AG10803 (cell line): ENCODE data around the gene SMYD4.
"Not testable (repeated sequence)": the region's sequence is repeated elsewhere in the genome, so short reads cannot be mapped to it uniquely, and the experiment has no call there.

Experiments used
- DNase-seq: peaks from one replicate; pipeline ENCODE4 v3.0.0; 2010; ENCODE audit warnings: low read depth
- H3K4me3 ChIP-seq: 2 replicates; pipeline ENCODE4 v1.5.1; 2011; ENCODE audit warnings: mild to moderate bottlenecking, low read length, control low read depth
- CTCF ChIP-seq: conservative IDR thresholded peaks from 2 replicates; pipeline ENCODE4 v1.5.1; 2011; ENCODE audit warnings: mild to moderate bottlenecking, low read length, control low read depth, inconsistent platforms

SMYD4 gene

GRCh38 chr17:1803280-1803679 is 26.4 kb downstream of the SMYD4 start:
- no peak for DNase-seq
- no peak for TF ChIP-seq CTCF
- no peak overlapping the region for H3K4me3 ChIP-seq

GRCh38 chr17:1802429-1802828 is 27.3 kb downstream of the SMYD4 start:
- DNase-seq, result no peak
- no peak for TF ChIP-seq CTCF
- H3K4me3 ChIP-seq, result no peak overlapping the region

- no peak for DNase-seq
- TF ChIP-seq CTCF, result no peak
- H3K4me3 ChIP-seq, result no peak overlapping the region
Measured at GRCh38 chr17:1800712-1801111, 29.0 kb downstream of the SMYD4 start.

- DNase-seq, result no peak
- no peak for TF ChIP-seq CTCF
- H3K4me3 ChIP-seq, result no peak overlapping the region
Measured at GRCh38 chr17:1800240-1800639, 29.5 kb downstream of the SMYD4 start.

GRCh38 chr17:1797846-1798245 is 31.9 kb downstream of the SMYD4 start:
- not testable (repeated sequence) for H3K4me3 ChIP-seq, DNase-seq

GRCh38 chr17:1797323-1797722 is 32.4 kb downstream of the SMYD4 start:
- no peak for TF ChIP-seq CTCF
- no peak for DNase-seq

GRCh38 chr17:1796800-1797199 is 32.9 kb downstream of the SMYD4 start:
- no peak overlapping the region for H3K4me3 ChIP-seq
- no peak for DNase-seq
- TF ChIP-seq CTCF, result no peak

More at GRCh38 chr17:1797323-1797722, 32.4 kb downstream of the SMYD4 start:
- H3K4me3 ChIP-seq, result no peak overlapping the region

- no peak overlapping the region for H3K4me3 ChIP-seq
Measured at GRCh38 chr17:1793447-1793806, 36.3 kb downstream of the SMYD4 start.

More at GRCh38 chr17:1793447-1793806, 36.3 kb downstream of the SMYD4 start:
- TF ChIP-seq CTCF, result no peak
- no peak for DNase-seq
